Mononuclear cell (primary cell): ENCODE data around the gene TLX2. TPM values are rescaled to one million over a fixed set of nuclear protein-coding genes. Genes with fewer than 3 reads are reported as not detected.

Experiments
- H3K27me3 ChIP-seq: 2 replicates; pipeline ENCODE4 v1.6.0; 2011; ENCODE audit warnings: low read length, control low read depth; ENCODE audit not compliant: insufficient read depth
- H3K4me1 ChIP-seq: 2 replicates; pipeline ENCODE4 v1.5.1; 2011; ENCODE audit warnings: mild to moderate bottlenecking, low read length, control low read depth; ENCODE audit not compliant: insufficient read depth
- H3K4me3 ChIP-seq: 2 replicates; pipeline ENCODE4 v1.5.1; 2011; ENCODE audit warnings: mild to moderate bottlenecking, low read length, moderate library complexity
- H3K9me3 ChIP-seq: 2 replicates; pipeline ENCODE4 v1.5.1; 2011; ENCODE audit warnings: low read depth, mild to moderate bottlenecking, control low read depth, low read length
- total RNA-seq: library from RNA; depleted of rRNA; stranded (reverse); fragments of >200 nt; gene quantifications from one replicate; pipeline ENCODE4 v1.2.3, GENCODE V29; 2012

TLX2 gene
- total RNA-seq, 1 donor: 0.10 TPM

- H3K9me3 ChIP-seq: no peaks in the 10 kb centered on the region
- H3K4me1 ChIP-seq: peaks cover 26% of the 10 kb centered on the region
- H3K27me3 ChIP-seq: no peaks in the 10 kb centered on the region
- no peak overlapping the region for H3K4me3 ChIP-seq
Measured at GRCh38 chr2:74562126-74562775, 48.0 kb downstream of the TLX2 start.

- Histone ChIP-seq H3K4me3 (no peak overlapping the region), H3K27me3 (no peaks in the 10 kb centered on the region), H3K4me1 (peaks cover 32% of the 10 kb centered on the region), H3K9me3 (no peaks in the 10 kb centered on the region)
Measured at GRCh38 chr2:74564222-74564621, 50.0 kb downstream of the TLX2 start.

- Histone ChIP-seq H3K27me3 (no peaks in the 10 kb centered on the region), H3K4me1 (peaks cover 40% of the 10 kb centered on the region), H3K4me3 (no peak overlapping the region), H3K9me3 (no peaks in the 10 kb centered on the region)
Measured at GRCh38 chr2:74566076-74566753, 52.0 kb downstream of the TLX2 start.

GRCh38 chr2:74566754-74567085 is 52.5 kb downstream of the TLX2 start:
- H3K4me1 ChIP-seq: peaks cover 45% of the 10 kb centered on the region
- no peaks in the 10 kb centered on the region for H3K27me3 ChIP-seq
- H3K9me3 ChIP-seq: no peaks in the 10 kb centered on the region
- no peak overlapping the region for H3K4me3 ChIP-seq

Other genes starting within 250 kb of the TLX2 start
- 6.7 TPM for gene SLC4A5, start 171.0 kb upstream of the TLX2 start, total RNA-seq
- 41.8 TPM for gene DCTN1, start 134.1 kb upstream of the TLX2 start, total RNA-seq
- gene C2orf81, start 92.8 kb upstream of the TLX2 start, total RNA-seq: 0.94 TPM
- 9.3 TPM for gene WDR54, start 92.7 kb upstream of the TLX2 start, total RNA-seq
- gene RTKN, start 72.5 kb upstream of the TLX2 start, total RNA-seq: 0.31 TPM
- 15.3 TPM for gene INO80B, start 59.4 kb upstream of the TLX2 start, total RNA-seq
- gene WBP1, start 56.0 kb upstream of the TLX2 start, total RNA-seq: 18.5 TPM
- gene MOGS, start 49.1 kb upstream of the TLX2 start, total RNA-seq: 17.1 TPM
- gene MRPL53, start 41.8 kb upstream of the TLX2 start, total RNA-seq: 8.3 TPM
- 8.3 TPM for gene CCDC142, start 31.5 kb upstream of the TLX2 start, total RNA-seq
- gene TTC31, start 31.4 kb upstream of the TLX2 start, total RNA-seq: 14.0 TPM
- gene LBX2, start 14.8 kb upstream of the TLX2 start, total RNA-seq: 0.21 TPM
- 12.1 TPM for gene PCGF1, start 6.8 kb upstream of the TLX2 start, total RNA-seq
- not detected for gene DQX1, start 11.8 kb downstream of the TLX2 start, total RNA-seq
- 115 TPM for gene AUP1, start 15.3 kb downstream of the TLX2 start, total RNA-seq
- gene HTRA2, start 15.5 kb downstream of the TLX2 start, total RNA-seq: 17.9 TPM
- 3.9 TPM for gene LOXL3, start 39.5 kb downstream of the TLX2 start, total RNA-seq
- 2.9 TPM for gene DOK1, start 40.3 kb downstream of the TLX2 start, total RNA-seq
- gene M1AP, start 133.9 kb downstream of the TLX2 start, total RNA-seq: 0.31 TPM
- 2.0 TPM for gene SEMA4F, start 139.8 kb downstream of the TLX2 start, total RNA-seq